Measurements from ENCODE around the gene SKA1.
"Not testable (repeated sequence)": the region's sequence is repeated elsewhere in the genome, so short reads cannot be mapped to it uniquely, and the experiment has no call there.

The SKA1 gene

DNA sequence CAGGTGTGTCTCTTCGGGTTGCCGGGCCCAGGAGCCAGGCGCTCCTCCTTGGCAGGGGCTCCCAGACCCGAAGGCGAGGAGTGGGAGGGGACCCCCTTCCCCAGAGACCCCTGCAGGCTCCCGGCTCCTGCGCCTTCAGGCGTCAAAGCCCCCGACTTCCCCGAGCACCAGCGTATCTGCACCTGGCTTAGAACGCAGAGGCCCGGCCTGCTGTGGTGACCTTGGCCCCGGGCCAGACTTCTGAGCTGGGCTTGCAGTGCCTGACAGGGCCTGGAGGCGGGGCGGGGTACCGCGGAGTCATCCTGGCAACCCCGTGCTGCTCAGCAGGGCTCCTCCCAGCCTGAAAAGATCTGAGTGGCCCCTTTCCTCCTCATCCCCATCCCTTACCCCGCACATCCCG, 27.0 kb downstream of the SKA1 start:
- Histone ChIP-seq H3K4me1 (ENCODE audit: control insufficient read depth, insufficient read depth, low read length, poor library complexity, severe bottlenecking) (no peaks in the 10 kb centered on the region), H3K27me3 (replicated peaks; ENCODE audit: control insufficient read depth, insufficient read depth, low read length, poor library complexity, severe bottlenecking) (peaks cover 5% of the 10 kb centered on the region), H3K27ac (ENCODE audit: insufficient read depth, low read length, poor library complexity, severe bottlenecking) (no peak overlapping the region), H3K4me3 (ENCODE audit: insufficient read depth, low read depth, low read length, poor library complexity, severe bottlenecking) (no peak overlapping the region), H3K36me3 (ENCODE audit: control insufficient read depth, insufficient read depth, low read length) (no peaks in the 10 kb centered on the region), H3K9me3 (ENCODE audit: control insufficient read depth, low read length) (no peaks in the 10 kb centered on the region)
- no peak for DNase-seq

DNA sequence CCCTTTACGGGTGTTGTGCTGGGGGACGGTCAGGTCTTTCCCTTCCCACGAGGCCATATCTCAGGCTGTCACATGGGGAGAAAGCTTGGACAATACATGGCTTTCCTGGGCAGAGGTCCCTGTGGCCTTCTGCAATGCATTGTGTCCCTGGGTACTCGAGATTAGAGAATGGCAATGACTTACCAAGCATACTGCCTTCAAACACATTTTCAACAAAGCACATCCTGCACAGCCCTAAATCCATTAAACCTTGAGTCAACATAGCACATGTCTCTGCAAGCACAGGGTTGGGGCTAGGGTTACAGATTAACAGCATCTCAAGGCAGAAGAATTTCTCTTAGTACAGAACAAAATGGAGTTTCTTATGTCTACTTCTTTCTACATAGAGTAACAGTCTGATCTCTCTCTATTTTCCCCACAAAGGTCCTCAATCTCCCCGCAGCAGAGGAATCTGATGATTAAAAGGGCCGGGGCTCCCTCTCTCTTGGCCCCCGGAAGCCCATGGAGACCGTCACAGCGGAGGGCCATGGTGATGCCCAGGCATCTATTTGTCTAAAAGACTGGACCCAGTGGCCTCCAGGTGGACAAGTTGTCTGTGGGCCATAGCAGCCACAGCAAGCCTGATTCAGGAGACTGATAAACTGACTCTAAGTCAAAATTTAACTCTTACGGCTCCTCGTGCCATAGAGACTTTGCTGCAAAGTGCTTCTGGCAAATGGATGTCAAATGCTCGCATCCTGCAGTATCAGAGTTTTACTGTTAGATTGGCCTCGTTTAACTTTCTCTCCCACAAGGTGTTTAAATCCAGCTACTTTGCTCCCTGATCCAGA, 30.1 kb downstream of the SKA1 start:
- DNase-seq; H3K4me1 ChIP-seq (ENCODE audit: control insufficient read depth, insufficient read depth, low read length, poor library complexity, severe bottlenecking); H3K4me3 ChIP-seq (ENCODE audit: insufficient read depth, low read depth, low read length, poor library complexity, severe bottlenecking); H3K36me3 ChIP-seq (ENCODE audit: control insufficient read depth, insufficient read depth, low read length); H3K9me3 ChIP-seq (ENCODE audit: control insufficient read depth, low read length); H3K27ac ChIP-seq (ENCODE audit: insufficient read depth, low read length, poor library complexity, severe bottlenecking); H3K27me3 ChIP-seq (replicated peaks; ENCODE audit: control insufficient read depth, insufficient read depth, low read length, poor library complexity, severe bottlenecking): not testable (repeated sequence)

DNA sequence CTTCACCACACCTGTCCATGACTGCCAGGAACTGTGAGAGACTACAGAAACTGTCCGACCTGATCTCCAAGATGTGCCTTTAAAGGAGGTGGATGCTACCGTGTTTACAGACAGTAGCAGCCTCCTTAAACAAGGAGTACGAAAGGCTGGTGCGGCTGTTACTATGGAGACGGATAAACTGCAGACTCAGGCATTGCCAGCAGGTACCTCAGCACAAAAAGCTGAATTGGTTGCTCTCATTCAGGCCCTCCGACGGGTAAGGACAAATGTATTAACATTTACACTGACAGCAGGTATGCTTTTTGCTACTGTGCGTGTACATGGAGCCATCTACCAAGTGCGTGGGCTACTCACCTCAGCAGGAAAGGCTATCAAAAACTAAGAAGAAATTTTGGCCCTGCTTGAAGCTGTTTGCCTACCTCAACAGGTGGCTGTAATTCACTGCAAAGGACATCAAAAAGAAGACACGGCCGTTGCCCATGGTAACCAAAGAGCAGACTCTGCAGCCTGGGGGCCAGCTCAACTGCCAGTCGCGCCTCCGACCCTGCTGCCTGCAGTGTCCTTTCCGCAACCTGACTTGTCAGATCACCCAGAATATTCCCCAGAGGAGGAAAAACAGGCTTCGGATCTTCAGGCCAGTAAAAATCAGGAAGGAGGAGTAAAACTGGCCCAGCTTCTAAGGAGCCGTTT, 30.9 kb downstream of the SKA1 start:
- DNase-seq = no peak
- Histone ChIP-seq H3K36me3 (ENCODE audit: control insufficient read depth, insufficient read depth, low read length) (no peaks in the 10 kb centered on the region), H3K9me3 (ENCODE audit: control insufficient read depth, low read length) (no peaks in the 10 kb centered on the region), H3K4me1 (ENCODE audit: control insufficient read depth, insufficient read depth, low read length, poor library complexity, severe bottlenecking) (no peaks in the 10 kb centered on the region), H3K4me3 (ENCODE audit: insufficient read depth, low read depth, low read length, poor library complexity, severe bottlenecking) (no peak overlapping the region), H3K27ac (ENCODE audit: insufficient read depth, low read length, poor library complexity, severe bottlenecking) (no peak overlapping the region), H3K27me3 (replicated peaks; ENCODE audit: control insufficient read depth, insufficient read depth, low read length, poor library complexity, severe bottlenecking) (peaks cover 5% of the 10 kb centered on the region)

DNA sequence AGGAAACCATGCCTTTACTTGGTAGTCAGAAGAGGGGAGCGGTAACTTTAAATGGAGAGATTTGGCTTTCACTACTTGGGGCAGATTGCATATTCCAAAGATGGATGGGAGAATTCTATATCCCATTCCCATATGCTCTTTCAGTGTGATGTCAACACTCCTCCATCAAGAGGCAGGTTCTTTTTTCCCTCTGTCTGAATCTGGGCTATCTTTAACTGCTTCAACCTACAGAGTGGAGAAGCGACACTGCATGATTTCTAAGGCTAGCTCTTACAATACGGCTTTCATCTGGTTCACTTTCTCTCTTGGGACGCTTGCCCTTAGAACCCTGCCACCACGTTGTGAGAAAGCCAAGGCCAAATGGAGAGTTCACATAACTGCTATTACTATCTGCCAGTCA, 34.4 kb downstream of the SKA1 start:
- H3K27me3 ChIP-seq (replicated peaks; ENCODE audit: control insufficient read depth, insufficient read depth, low read length, poor library complexity, severe bottlenecking) = no peaks in the 10 kb centered on the region

DNA sequence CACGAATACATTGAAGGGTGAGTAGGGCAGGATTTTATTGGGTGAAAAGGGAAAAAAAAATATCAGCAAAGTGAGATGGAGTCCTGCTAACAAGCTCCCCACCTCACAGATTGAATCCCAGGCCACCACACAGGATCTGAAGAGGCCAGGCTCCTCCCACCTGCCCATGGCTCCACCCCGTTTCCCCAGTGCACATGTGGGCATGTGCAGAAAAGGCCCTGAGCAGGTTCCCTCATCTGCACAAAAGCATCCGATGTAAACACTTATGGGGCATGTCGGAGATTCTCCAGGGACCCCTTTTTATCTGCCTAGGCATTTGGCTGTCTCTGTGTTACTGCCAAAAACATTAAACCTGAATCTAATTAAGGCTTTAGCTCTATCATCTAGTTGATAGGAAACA, 35.2 kb downstream of the SKA1 start:
- DNase-seq = no peak

More for the DNA sequence above, 34.4 kb downstream of the SKA1 start:
- no peaks in the 10 kb centered on the region for H3K9me3 ChIP-seq (ENCODE audit: control insufficient read depth, low read length)
- no peak overlapping the region for H3K27ac ChIP-seq (ENCODE audit: insufficient read depth, low read length, poor library complexity, severe bottlenecking)
- no peaks in the 10 kb centered on the region for H3K36me3 ChIP-seq (ENCODE audit: control insufficient read depth, insufficient read depth, low read length)
- no peak for DNase-seq
- H3K4me1 ChIP-seq (ENCODE audit: control insufficient read depth, insufficient read depth, low read length, poor library complexity, severe bottlenecking) = no peaks in the 10 kb centered on the region
- H3K4me3 ChIP-seq (ENCODE audit: insufficient read depth, low read depth, low read length, poor library complexity, severe bottlenecking) = no peak overlapping the region

DNA sequence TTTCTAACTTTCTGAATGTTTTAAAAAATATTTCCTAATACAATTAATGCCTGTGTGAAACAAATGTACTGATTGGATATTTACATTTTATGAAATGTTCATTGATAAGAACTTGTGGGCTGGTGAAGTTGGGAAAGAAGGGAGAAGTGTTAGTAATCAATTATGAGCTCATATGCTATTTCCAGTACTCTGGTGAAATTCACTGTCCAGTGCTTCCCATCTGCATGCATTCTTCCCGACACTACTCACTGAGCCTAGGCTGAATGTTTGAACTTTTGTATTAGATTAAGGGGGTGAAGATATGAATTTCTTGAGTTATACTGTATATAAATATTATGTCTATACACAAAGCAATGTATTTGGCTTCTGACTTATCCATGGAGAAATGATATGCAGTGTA, 36.0 kb downstream of the SKA1 start:
- DNase-seq = no peak
- Histone ChIP-seq H3K27me3 (replicated peaks; ENCODE audit: control insufficient read depth, insufficient read depth, low read length, poor library complexity, severe bottlenecking) (no peaks in the 10 kb centered on the region), H3K36me3 (ENCODE audit: control insufficient read depth, insufficient read depth, low read length) (no peaks in the 10 kb centered on the region), H3K27ac (ENCODE audit: insufficient read depth, low read length, poor library complexity, severe bottlenecking) (no peak overlapping the region), H3K9me3 (ENCODE audit: control insufficient read depth, low read length) (no peaks in the 10 kb centered on the region), H3K4me3 (ENCODE audit: insufficient read depth, low read depth, low read length, poor library complexity, severe bottlenecking) (no peak overlapping the region), H3K4me1 (ENCODE audit: control insufficient read depth, insufficient read depth, low read length, poor library complexity, severe bottlenecking) (no peaks in the 10 kb centered on the region)

More for the DNA sequence above, 35.2 kb downstream of the SKA1 start:
- Histone ChIP-seq H3K9me3 (ENCODE audit: control insufficient read depth, low read length) (no peaks in the 10 kb centered on the region), H3K36me3 (ENCODE audit: control insufficient read depth, insufficient read depth, low read length) (no peaks in the 10 kb centered on the region), H3K4me1 (ENCODE audit: control insufficient read depth, insufficient read depth, low read length, poor library complexity, severe bottlenecking) (no peaks in the 10 kb centered on the region), H3K27me3 (replicated peaks; ENCODE audit: control insufficient read depth, insufficient read depth, low read length, poor library complexity, severe bottlenecking) (no peaks in the 10 kb centered on the region), H3K27ac (ENCODE audit: insufficient read depth, low read length, poor library complexity, severe bottlenecking) (no peak overlapping the region), H3K4me3 (ENCODE audit: insufficient read depth, low read depth, low read length, poor library complexity, severe bottlenecking) (no peak overlapping the region)

DNA sequence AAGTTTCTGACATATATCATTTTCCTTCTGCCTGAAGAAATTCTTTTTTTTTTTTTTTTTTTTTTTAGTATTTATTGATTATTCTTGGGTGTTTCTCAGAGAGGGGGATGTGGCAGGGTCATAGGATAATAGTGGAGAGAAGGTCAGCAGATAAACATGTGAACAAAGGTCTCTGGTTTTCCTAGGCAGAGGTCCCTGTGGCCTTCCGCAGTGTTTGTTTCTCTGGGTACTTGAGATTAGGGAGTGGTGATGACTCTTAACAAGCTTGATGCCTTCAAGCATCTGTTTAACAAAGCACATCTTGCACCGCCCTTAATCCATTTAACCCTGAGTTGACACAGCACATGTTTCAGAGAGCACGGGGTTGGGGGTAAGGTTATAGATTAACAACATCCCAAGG, 42.0 kb downstream of the SKA1 start:
- H3K27me3 ChIP-seq (replicated peaks; ENCODE audit: control insufficient read depth, insufficient read depth, low read length, poor library complexity, severe bottlenecking); DNase-seq: not testable (repeated sequence)

DNA sequence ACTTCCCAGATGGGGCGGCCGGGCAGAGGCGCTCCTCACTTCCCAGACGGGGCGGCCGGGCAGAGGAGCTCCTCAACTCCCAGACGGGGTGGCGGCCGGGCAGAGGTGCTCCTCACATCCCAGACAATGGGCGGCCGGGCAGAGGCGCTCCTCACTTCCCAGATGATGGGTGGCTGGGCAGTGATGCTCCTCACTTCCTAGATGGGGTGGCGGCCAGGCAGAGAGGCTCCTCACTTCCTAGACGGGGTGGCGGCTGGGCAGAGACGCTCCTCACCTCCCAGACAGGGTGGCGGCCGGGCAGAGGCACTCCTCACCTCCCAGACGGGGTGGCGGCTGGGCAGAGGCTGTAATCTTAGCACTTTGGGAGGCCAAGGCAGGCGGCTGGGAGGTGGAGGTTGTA, 42.9 kb downstream of the SKA1 start:
- H3K36me3 ChIP-seq (ENCODE audit: control insufficient read depth, insufficient read depth, low read length); H3K27me3 ChIP-seq (replicated peaks; ENCODE audit: control insufficient read depth, insufficient read depth, low read length, poor library complexity, severe bottlenecking); DNase-seq: not testable (repeated sequence)

More for the DNA sequence above, 42.0 kb downstream of the SKA1 start:
- H3K27ac ChIP-seq (ENCODE audit: insufficient read depth, low read length, poor library complexity, severe bottlenecking); H3K4me1 ChIP-seq (ENCODE audit: control insufficient read depth, insufficient read depth, low read length, poor library complexity, severe bottlenecking); H3K36me3 ChIP-seq (ENCODE audit: control insufficient read depth, insufficient read depth, low read length); H3K4me3 ChIP-seq (ENCODE audit: insufficient read depth, low read depth, low read length, poor library complexity, severe bottlenecking); H3K9me3 ChIP-seq (ENCODE audit: control insufficient read depth, low read length): not testable (repeated sequence)

DNA sequence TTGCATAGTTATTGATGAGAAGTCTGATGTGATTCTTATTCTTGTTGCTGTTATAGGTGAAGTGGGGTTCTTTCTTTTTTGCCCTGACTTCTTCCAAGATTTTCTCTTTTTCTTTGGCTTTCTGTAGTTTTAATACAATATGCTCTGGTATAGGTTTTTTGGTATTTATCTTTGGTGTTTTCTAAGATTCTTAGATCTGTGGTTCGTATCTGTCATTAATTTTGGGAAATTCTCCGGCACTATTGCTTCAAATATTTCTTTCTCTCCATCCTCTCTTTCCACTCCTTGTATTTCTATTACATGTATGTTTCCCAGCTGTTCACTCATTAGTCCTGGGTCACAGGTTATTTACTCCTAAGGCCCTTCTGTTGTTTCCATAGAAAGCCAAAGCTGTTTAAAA, 43.8 kb downstream of the SKA1 start:
- no peak overlapping the region for H3K27ac ChIP-seq (ENCODE audit: insufficient read depth, low read length, poor library complexity, severe bottlenecking)
- no peaks in the 10 kb centered on the region for H3K4me1 ChIP-seq (ENCODE audit: control insufficient read depth, insufficient read depth, low read length, poor library complexity, severe bottlenecking)
- no peaks in the 10 kb centered on the region for H3K36me3 ChIP-seq (ENCODE audit: control insufficient read depth, insufficient read depth, low read length)
- H3K4me3 ChIP-seq (ENCODE audit: insufficient read depth, low read depth, low read length, poor library complexity, severe bottlenecking) = no peak overlapping the region
- no peak for DNase-seq
- no peaks in the 10 kb centered on the region for H3K9me3 ChIP-seq (ENCODE audit: control insufficient read depth, low read length)
- H3K27me3 ChIP-seq (replicated peaks; ENCODE audit: control insufficient read depth, insufficient read depth, low read length, poor library complexity, severe bottlenecking) = no peaks in the 10 kb centered on the region

More for the DNA sequence above, 42.9 kb downstream of the SKA1 start:
- H3K27ac ChIP-seq (ENCODE audit: insufficient read depth, low read length, poor library complexity, severe bottlenecking); H3K4me1 ChIP-seq (ENCODE audit: control insufficient read depth, insufficient read depth, low read length, poor library complexity, severe bottlenecking); H3K9me3 ChIP-seq (ENCODE audit: control insufficient read depth, low read length); H3K4me3 ChIP-seq (ENCODE audit: insufficient read depth, low read depth, low read length, poor library complexity, severe bottlenecking): not testable (repeated sequence)

DNA sequence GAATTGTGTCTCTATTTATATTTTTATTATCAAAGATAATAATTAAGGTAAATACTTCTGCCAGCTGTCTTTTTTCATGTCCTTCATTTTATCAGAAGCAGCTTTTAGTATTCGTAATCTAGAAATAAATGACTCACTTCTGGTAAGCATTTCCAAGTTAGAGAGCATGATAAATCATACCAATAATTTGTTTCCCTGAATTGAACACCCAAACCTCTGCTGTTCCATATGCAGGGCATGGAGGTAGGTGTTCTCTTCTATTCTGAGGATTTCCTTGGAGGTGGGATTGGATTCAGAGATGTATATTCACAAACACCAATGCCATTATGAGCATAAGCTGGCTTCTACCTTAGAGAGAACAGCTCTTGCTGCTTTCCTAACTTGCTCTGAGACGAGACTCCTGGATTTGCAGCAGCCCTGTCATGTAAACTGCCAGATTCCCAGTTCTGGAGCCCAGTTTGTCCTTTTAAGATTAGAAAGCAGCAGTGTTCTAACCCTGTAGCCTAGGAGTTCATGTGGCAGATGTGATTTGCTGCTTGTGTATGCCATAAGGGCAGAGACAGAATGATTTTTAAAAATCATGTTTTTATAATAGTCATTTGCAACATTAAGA, 47.5 kb downstream of the SKA1 start:
- H3K27me3 ChIP-seq (replicated peaks; ENCODE audit: control insufficient read depth, insufficient read depth, low read length, poor library complexity, severe bottlenecking) = no peaks in the 10 kb centered on the region
- no peaks in the 10 kb centered on the region for H3K9me3 ChIP-seq (ENCODE audit: control insufficient read depth, low read length)
- DNase-seq = no peak
- no peaks in the 10 kb centered on the region for H3K4me1 ChIP-seq (ENCODE audit: control insufficient read depth, insufficient read depth, low read length, poor library complexity, severe bottlenecking)
- no peak overlapping the region for H3K27ac ChIP-seq (ENCODE audit: insufficient read depth, low read length, poor library complexity, severe bottlenecking)
- no peak overlapping the region for H3K4me3 ChIP-seq (ENCODE audit: insufficient read depth, low read depth, low read length, poor library complexity, severe bottlenecking)
- H3K36me3 ChIP-seq (ENCODE audit: control insufficient read depth, insufficient read depth, low read length) = no peaks in the 10 kb centered on the region
